Measurements from ENCODE around the gene SAMMSON.
A peak's percentile ranks its signal among the peaks of the same experiment; 100 is the strongest.

SAMMSON gene

GRCh38 chr3:70076396-70076795 lies 76.9 kb downstream of the SAMMSON start:
- Histone ChIP-seq H3K27ac (peak overlapping the region; percentile 11 to 44), H3K4me3 (no peak overlapping the region)
- TF ChIP-seq, protein P1, sequence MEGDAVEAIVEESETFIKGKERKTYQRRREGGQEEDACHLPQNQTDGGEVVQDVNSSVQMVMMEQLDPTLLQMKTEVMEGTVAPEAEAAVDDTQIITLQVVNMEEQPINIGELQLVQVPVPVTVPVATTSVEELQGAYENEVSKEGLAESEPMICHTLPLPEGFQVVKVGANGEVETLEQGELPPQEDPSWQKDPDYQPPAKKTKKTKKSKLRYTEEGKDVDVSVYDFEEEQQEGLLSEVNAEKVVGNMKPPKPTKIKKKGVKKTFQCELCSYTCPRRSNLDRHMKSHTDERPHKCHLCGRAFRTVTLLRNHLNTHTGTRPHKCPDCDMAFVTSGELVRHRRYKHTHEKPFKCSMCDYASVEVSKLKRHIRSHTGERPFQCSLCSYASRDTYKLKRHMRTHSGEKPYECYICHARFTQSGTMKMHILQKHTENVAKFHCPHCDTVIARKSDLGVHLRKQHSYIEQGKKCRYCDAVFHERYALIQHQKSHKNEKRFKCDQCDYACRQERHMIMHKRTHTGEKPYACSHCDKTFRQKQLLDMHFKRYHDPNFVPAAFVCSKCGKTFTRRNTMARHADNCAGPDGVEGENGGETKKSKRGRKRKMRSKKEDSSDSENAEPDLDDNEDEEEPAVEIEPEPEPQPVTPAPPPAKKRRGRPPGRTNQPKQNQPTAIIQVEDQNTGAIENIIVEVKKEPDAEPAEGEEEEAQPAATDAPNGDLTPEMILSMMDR (IDR thresholded peaks at IDR 0.05), result no peak
- DNase-seq (ENCODE audit: low spot score), result no peak

DNA sequence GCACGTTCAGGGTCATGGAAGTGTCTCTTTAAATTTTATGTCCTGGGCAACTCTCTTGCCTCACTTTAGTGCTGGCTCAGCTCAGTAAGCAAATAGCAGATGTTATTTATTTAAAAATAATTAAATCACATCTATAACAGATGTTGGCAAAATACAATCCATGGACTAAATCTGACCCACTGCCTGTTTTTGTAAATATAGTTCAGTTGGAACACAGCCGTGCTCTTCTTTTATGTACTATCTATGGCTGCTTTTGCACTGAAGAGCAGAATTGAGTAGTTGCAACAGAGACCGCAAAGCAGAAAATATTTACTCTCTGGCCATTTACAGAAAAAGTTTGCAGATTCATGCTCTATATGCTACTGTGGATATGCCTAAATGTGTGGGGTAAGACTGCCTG lies 79.2 kb downstream of the SAMMSON start:
- no peak overlapping the region for H3K27ac ChIP-seq
- TF ChIP-seq, protein P1 (IDR thresholded peaks at IDR 0.05), result no peak
- H3K4me3 ChIP-seq, result no peak overlapping the region
- DNase-seq (ENCODE audit: low spot score), result no peak

GRCh38 chr3:70085613-70086012 lies 86.1 kb downstream of the SAMMSON start:
- no peak overlapping the region for H3K27ac ChIP-seq
- TF ChIP-seq, protein P1 (IDR thresholded peaks at IDR 0.05), result no peak
- no peak overlapping the region for H3K4me3 ChIP-seq
- no peak for DNase-seq (ENCODE audit: low spot score)

GRCh38 chr3:70086336-70086735 lies 86.8 kb downstream of the SAMMSON start:
- H3K27ac ChIP-seq, result no peak overlapping the region
- no peak for DNase-seq (ENCODE audit: low spot score)
- TF ChIP-seq, protein P1 (IDR thresholded peaks at IDR 0.05), result no peak
- H3K4me3 ChIP-seq, result no peak overlapping the region

DNA sequence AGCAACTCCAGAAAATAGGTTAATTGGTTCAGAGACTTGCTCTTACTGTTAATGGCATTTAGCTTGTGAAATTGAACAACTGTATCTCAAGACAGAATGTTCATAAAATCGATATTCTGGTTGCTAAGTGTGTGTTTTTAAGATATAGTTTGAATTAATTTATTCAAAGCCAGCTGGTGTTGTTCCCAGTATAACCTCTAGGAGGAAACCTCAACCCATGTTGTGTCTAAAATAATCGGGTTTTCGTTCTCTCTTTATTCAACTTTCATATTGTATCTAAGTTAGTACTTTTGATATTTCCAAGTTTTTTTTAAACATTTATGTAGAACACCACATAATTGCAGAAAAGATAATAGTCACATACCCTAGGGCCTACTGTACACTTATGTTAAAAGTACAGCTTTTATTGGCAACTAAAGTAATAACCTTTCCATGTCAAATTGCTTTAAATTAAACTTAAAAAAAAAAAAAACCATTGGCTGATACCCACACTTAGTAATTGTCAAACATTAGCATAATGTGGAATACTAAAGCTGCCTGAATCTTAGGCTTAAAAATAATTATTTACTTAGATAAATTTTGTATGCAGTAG lies 90.9 kb downstream of the SAMMSON start:
- Histone ChIP-seq H3K27ac (no peak overlapping the region), H3K4me3 (no peak overlapping the region)
- DNase-seq (ENCODE audit: low spot score), result no peak
- TF ChIP-seq, protein P1 (IDR thresholded peaks at IDR 0.05), result peak; percentile 57

DNA sequence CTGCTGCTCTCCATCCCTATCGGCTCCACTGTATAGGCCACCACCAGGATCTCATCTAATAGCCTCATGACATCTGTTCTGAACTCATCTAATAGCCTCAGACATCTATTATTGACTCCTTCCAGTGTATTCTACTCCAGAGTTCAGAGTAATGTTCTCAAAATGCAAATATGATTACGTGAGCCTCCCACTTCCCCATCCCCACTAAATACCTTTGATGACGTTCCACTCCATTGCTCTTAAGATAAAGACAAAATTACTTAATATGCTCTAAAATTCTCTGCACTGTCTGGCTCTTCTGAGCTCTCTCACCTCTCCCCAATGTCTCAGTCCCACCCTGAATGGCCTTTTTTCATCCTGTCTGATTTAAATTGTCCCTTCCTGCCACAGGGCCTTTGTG lies 94.7 kb downstream of the SAMMSON start:
- no peak overlapping the region for H3K4me3 ChIP-seq
- H3K27ac ChIP-seq, result no peak overlapping the region
- TF ChIP-seq, protein P1 (IDR thresholded peaks at IDR 0.05), result no peak
- no peak for DNase-seq (ENCODE audit: low spot score)

DNA sequence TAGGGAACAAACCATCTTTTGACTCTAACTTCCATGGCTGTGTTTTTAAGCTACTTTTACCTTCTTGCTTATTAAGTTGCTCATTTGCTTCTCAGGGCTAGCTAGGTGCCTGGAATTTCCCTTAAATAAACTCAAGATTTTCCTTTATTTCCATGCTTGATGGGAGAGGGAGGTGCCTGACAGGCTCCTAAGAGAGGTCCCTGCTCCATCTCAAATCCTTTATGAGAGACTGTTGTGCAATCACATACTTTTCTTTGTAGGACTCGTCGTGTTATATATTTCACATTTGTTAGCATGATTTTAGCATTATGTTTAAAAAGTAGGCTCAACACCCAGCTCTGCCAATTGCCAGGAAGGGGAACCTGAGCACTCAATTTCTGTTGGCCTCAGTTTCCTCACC lies 95.7 kb downstream of the SAMMSON start:
- DNase-seq (ENCODE audit: low spot score), result no peak
- Histone ChIP-seq H3K4me3 (no peak overlapping the region), H3K27ac (no peak overlapping the region)
- TF ChIP-seq, protein P1 (IDR thresholded peaks at IDR 0.05), result no peak
